GM23338 (cell line): ENCODE data around the gene MNX1. TPM values are rescaled to one million over a fixed set of nuclear protein-coding genes. Genes with fewer than 3 reads are reported as not detected.

Source experiments
- ATAC-seq: fragments of 200-7000 bp; cut with Tn5 transposase; 3 replicates; pipeline ENCODE4 v1.9.1; 2020
- DNase-seq: peaks from one replicate; pipeline ENCODE4 v3.0.0-alpha.2; 2015; ENCODE audit warnings: low spot score
- H2AFZ ChIP-seq: fragments of 200-600 bp; sonication (generic); 2 replicates; pipeline ENCODE4 v1.8.0; 2016; ENCODE audit warnings: antibody characterized with exemption, mild to moderate bottlenecking, moderate library complexity
- H3F3A ChIP-seq: fragments of 200-600 bp; sonication (generic); replicated peaks from 2 replicates; pipeline ENCODE4 v1.8.0; 2017; ENCODE audit warnings: antibody characterized with exemption, mixed run types, low read depth
- H3K27ac ChIP-seq: fragments of 200-600 bp; sonication (generic); 2 replicates; pipeline ENCODE4 v1.6.1; 2016; ENCODE audit warnings: low read depth
- H3K27me3 ChIP-seq: fragments of 200-600 bp; sonication (generic); 2 replicates; pipeline ENCODE4 v1.8.0; 2016; ENCODE audit warnings: mild to moderate bottlenecking, mixed run types, moderate library complexity; ENCODE audit not compliant: insufficient read depth
- H3K36me3 ChIP-seq: fragments of 200-600 bp; sonication (generic); 2 replicates; pipeline ENCODE4 v1.8.0; 2016; ENCODE audit warnings: mild to moderate bottlenecking; ENCODE audit not compliant: insufficient read depth
- H3K4me1 ChIP-seq: fragments of 200-600 bp; sonication (generic); 2 replicates; pipeline ENCODE4 v1.8.0; 2016; ENCODE audit warnings: mild to moderate bottlenecking, moderate library complexity; ENCODE audit not compliant: insufficient read depth
- H3K4me2 ChIP-seq: fragments of 200-600 bp; sonication (generic); 2 replicates; pipeline ENCODE4 v1.7.1; 2017; ENCODE audit warnings: mixed run types
- H3K4me3 ChIP-seq: fragments of 200-600 bp; sonication (generic); 2 replicates; pipeline ENCODE4 v1.6.1; 2016; ENCODE audit warnings: mixed run types
- H3K79me2 ChIP-seq: fragments of 200-600 bp; sonication (generic); replicated peaks from 2 replicates; pipeline ENCODE4 v1.8.0; 2017; ENCODE audit warnings: mild to moderate bottlenecking; ENCODE audit not compliant: insufficient read depth
- H3K9me2 ChIP-seq: fragments of 200-600 bp; sonication (generic); 2 replicates; pipeline ENCODE4 v1.8.0; 2017; ENCODE audit not compliant: insufficient read depth
- H4K20me1 ChIP-seq: fragments of 200-600 bp; sonication (generic); replicated peaks from 2 replicates; pipeline ENCODE4 v1.8.0; 2017; ENCODE audit warnings: mild to moderate bottlenecking; ENCODE audit not compliant: insufficient read depth
- H3K27ac Mint-ChIP-seq: 2 replicates; pipeline ENCODE4 v1.8.0; 2020; ENCODE audit warnings: inconsistent platforms, mild to moderate bottlenecking, moderate library complexity, mixed read lengths
- H3K27me3 Mint-ChIP-seq: 3 replicates; pipeline ENCODE4 v1.8.0; 2022; ENCODE audit warnings: low read depth, mild to moderate bottlenecking, moderate library complexity, mixed read lengths, inconsistent platforms; ENCODE audit not compliant: insufficient read depth, poor library complexity
- H3K36me3 Mint-ChIP-seq: 3 replicates; pipeline ENCODE4 v1.8.0; 2021; ENCODE audit warnings: low read depth, mild to moderate bottlenecking, inconsistent platforms, moderate library complexity, mixed read lengths
- H3K4me1 Mint-ChIP-seq: 3 replicates; pipeline ENCODE4 v1.8.0; 2020; ENCODE audit warnings: mild to moderate bottlenecking, inconsistent platforms, mixed read lengths
- H3K4me3 Mint-ChIP-seq: 3 replicates; pipeline ENCODE4 v1.8.0; 2021; ENCODE audit warnings: moderate library complexity, mild to moderate bottlenecking, inconsistent platforms, mixed read lengths
- H3K9me3 Mint-ChIP-seq: 3 replicates; pipeline ENCODE4 v1.8.0; 2020; ENCODE audit warnings: moderate library complexity, mild to moderate bottlenecking, inconsistent platforms, mixed read lengths
- CREB1 ChIP-seq: fragments of 250-450 bp; sonication (Bioruptor Pico); IDR thresholded peaks from 2 replicates; pipeline ENCODE4 v1.5.0; 2020; ENCODE audit warnings: low read depth, mild to moderate bottlenecking, moderate library complexity
- EZH2phosphoT487 ChIP-seq: fragments of 200-600 bp; sonication (generic); IDR thresholded peaks from one replicate; pipeline ENCODE4 v1.8.1; 2018; ENCODE audit warnings: antibody characterized with exemption; ENCODE audit not compliant: unreplicated experiment
- NANOG ChIP-seq: IDR thresholded peaks from 2 replicates; pipeline ENCODE4 v1.6.1; 2016; ENCODE audit warnings: antibody characterized with exemption, borderline replicate concordance
- POLR2AphosphoS5 ChIP-seq: IDR thresholded peaks from 2 replicates; pipeline ENCODE4 v1.6.1; 2016; ENCODE audit warnings: antibody characterized with exemption, low read depth
- ZNF114 ChIP-seq: fragments of 250-450 bp; sonication (Bioruptor Pico); IDR thresholded peaks from 2 replicates; pipeline ENCODE4 v1.5.0; 2020; ENCODE audit warnings: mild to moderate bottlenecking, moderate library complexity
- polyA plus RNA-seq: library from polyadenylated mRNA; unstranded; fragments of >200 nt; fragmentation: Nextera tagmentation; extraction: Ambion mirVana; gene quantifications from 2 replicates; pipeline ENCODE4 v1.2.1, GENCODE V29; 2016
- total RNA-seq: library from RNA; depleted of rRNA; stranded (reverse); fragments of >200 nt; shearing (Covaris generic); gene quantifications from 2 replicates; pipeline ENCODE4 v1.2.3, GENCODE V29; 2014
- TF ChIP-seq, protein P1 (sequence below): fragments of 250-450 bp; sonication (Bioruptor Pico); IDR thresholded peaks from 2 replicates; pipeline ENCODE4 v1.5.0; 2020; ENCODE audit warnings: mild to moderate bottlenecking, moderate library complexity

The MNX1 gene
- total and polyA plus RNA-seq, 2 experiments from 2014 or later, result 0.14 to 0.24 TPM

DNA sequence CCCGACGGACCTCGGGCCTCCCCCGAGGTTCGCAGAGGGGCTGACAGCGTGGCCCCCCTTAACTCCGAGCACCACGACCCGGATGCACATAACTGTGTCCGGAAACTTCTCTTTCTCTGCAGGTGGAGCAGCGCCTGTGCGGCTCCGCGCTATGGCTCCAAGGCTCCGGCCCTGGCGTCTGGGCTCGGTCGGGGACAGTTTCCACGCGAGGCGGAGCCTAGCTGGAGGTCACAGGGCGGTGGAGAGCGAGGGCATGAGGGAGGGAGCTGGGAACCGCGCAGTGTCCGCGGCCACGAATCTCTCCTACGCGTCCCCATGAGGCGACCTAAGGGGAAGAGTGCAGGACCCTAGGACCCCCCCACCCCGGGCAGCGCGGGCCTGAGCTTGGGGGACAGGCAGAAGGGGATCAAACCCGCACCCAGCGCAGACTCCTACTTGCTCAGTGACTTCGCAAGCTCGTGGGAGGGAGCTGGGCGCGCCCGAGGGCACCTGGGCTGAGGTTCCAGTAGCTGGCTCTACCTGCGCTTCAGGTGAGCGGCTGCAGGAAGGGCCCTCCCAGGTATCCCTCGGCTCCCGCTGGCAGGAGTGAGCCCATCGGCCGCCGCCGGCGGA lies 8.6 kb upstream of the MNX1 start:
- peak; percentile 79 for DNase-seq
- Mint-ChIP-seq H3K4me3 (peak overlapping the region; percentile 71), H3K9me3 (peaks cover 5% of the 10 kb centered on the region; the same call in 1 of the 3 replicates), H3K36me3 (no peaks in the 10 kb centered on the region), H3K27ac (no peak overlapping the region), H3K27me3 (peaks cover 98% of the 10 kb centered on the region), H3K4me1 (peaks cover 51% of the 10 kb centered on the region)
- Histone ChIP-seq H3K79me2 (no peaks in the 10 kb centered on the region), H3K4me2 (peak overlapping the region; percentile 70), H3K4me3 (peak overlapping the region; percentile 49), H3K36me3 (no peaks in the 10 kb centered on the region), H3K27me3 (peaks cover 100% of the 10 kb centered on the region), H4K20me1 (peaks cover 27% of the 10 kb centered on the region), H3F3A (peaks cover 44% of the 10 kb centered on the region), H3K4me1 (peaks cover 75% of the 10 kb centered on the region), H2AFZ (peak overlapping the region; percentile 76; the same call in 1 of the 2 replicates), H3K27ac (no peak overlapping the region), H3K9me2 (no peaks in the 10 kb centered on the region)
- ATAC-seq, result peak; percentile 14
- TF ChIP-seq EZH2phosphoT487, result peak; percentile 83
- no peak for TF ChIP-seq CREB1
- no peak for TF ChIP-seq POLR2AphosphoS5
- TF ChIP-seq ZNF114 (CRISPR knock-in tag), result no peak
- no peak for TF ChIP-seq NANOG
- TF ChIP-seq, protein P1, sequence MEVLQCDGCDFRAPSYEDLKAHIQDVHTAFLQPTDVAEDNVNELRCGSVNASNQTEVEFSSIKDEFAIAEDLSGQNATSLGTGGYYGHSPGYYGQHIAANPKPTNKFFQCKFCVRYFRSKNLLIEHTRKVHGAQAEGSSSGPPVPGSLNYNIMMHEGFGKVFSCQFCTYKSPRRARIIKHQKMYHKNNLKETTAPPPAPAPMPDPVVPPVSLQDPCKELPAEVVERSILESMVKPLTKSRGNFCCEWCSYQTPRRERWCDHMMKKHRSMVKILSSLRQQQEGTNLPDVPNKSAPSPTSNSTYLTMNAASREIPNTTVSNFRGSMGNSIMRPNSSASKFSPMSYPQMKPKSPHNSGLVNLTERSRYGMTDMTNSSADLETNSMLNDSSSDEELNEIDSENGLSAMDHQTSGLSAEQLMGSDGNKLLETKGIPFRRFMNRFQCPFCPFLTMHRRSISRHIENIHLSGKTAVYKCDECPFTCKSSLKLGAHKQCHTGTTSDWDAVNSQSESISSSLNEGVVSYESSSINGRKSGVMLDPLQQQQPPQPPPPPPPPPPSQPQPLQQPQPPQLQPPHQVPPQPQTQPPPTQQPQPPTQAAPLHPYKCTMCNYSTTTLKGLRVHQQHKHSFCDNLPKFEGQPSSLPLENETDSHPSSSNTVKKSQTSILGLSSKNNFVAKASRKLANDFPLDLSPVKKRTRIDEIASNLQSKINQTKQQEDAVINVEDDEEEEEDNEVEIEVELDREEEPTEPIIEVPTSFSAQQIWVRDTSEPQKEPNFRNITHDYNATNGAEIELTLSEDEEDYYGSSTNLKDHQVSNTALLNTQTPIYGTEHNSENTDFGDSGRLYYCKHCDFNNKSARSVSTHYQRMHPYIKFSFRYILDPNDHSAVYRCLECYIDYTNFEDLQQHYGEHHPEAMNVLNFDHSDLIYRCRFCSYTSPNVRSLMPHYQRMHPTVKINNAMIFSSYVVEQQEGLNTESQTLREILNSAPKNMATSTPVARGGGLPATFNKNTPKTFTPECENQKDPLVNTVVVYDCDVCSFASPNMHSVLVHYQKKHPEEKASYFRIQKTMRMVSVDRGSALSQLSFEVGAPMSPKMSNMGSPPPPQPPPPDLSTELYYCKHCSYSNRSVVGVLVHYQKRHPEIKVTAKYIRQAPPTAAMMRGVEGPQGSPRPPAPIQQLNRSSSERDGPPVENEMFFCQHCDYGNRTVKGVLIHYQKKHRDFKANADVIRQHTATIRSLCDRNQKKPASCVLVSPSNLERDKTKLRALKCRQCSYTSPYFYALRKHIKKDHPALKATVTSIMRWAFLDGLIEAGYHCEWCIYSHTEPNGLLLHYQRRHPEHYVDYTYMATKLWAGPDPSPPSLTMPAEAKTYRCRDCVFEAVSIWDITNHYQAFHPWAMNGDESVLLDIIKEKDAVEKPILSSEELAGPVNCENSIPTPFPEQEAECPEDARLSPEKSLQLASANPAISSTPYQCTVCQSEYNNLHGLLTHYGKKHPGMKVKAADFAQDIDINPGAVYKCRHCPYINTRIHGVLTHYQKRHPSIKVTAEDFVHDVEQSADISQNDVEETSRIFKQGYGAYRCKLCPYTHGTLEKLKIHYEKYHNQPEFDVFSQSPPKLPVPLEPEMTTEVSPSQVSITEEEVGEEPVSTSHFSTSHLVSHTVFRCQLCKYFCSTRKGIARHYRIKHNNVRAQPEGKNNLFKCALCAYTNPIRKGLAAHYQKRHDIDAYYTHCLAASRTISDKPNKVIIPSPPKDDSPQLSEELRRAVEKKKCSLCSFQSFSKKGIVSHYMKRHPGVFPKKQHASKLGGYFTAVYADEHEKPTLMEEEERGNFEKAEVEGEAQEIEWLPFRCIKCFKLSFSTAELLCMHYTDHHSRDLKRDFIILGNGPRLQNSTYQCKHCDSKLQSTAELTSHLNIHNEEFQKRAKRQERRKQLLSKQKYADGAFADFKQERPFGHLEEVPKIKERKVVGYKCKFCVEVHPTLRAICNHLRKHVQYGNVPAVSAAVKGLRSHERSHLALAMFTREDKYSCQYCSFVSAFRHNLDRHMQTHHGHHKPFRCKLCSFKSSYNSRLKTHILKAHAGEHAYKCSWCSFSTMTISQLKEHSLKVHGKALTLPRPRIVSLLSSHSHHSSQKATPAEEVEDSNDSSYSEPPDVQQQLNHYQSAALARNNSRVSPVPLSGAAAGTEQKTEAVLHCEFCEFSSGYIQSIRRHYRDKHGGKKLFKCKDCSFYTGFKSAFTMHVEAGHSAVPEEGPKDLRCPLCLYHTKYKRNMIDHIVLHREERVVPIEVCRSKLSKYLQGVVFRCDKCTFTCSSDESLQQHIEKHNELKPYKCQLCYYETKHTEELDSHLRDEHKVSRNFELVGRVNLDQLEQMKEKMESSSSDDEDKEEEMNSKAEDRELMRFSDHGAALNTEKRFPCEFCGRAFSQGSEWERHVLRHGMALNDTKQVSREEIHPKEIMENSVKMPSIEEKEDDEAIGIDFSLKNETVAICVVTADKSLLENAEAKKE (CRISPR knock-in tag), result no peak
